HAP-1 (cell line): ENCODE data around the gene SETX.

Experiments
- DNase-seq, 2 experiments: peaks; one replicate each; pipeline ENCODE4 v3.0.0-alpha.2; 2016 to 2020; ENCODE audit warnings: low spot score in 2 of 2
- H3K27me3 ChIP-seq: fragments of 250-450 bp; sonication (Bioruptor Pico); 2 replicates; pipeline ENCODE4 v1.5.1; 2020; ENCODE audit warnings: low read depth, mild to moderate bottlenecking, moderate library complexity
- H3K36me3 ChIP-seq: fragments of 250-450 bp; sonication (Bioruptor Pico); replicated peaks from 2 replicates; pipeline ENCODE4 v1.5.1; 2020; ENCODE audit warnings: mild to moderate bottlenecking
- H3K4me1 ChIP-seq: fragments of 250-450 bp; sonication (Bioruptor Pico); 2 replicates; pipeline ENCODE4 v1.5.1; 2020; ENCODE audit warnings: mild to moderate bottlenecking
- H3K4me3 ChIP-seq: fragments of 250-450 bp; sonication (Bioruptor Pico); 2 replicates; pipeline ENCODE4 v1.5.1; 2020; ENCODE audit warnings: mild to moderate bottlenecking, moderate library complexity
- H3K9me3 ChIP-seq: fragments of 250-450 bp; sonication (Bioruptor Pico); 2 replicates; pipeline ENCODE4 v1.5.1; 2020; ENCODE audit warnings: mild to moderate bottlenecking, moderate library complexity
- in situ Hi-C: fragments of 300-500 bp; cut with MboI; formaldehyde crosslinking; loops from 3 replicates; pipeline ENCODE4 v1.14.3; 2020; ENCODE audit warnings: low sequenced_read_pairs, inconsistent platforms, mixed read lengths

SETX gene

GRCh38 chr9:132370592-132370991, 15.8 kb upstream of the SETX start:
- H3K4me3 ChIP-seq, result no peak overlapping the region
- H3K36me3 ChIP-seq, result peaks cover under 1% of the 10 kb centered on the region; the same call in 1 of the 2 replicates
- in situ Hi-C loops, result no loop called here
- no peaks in the 10 kb centered on the region for H3K27me3 ChIP-seq
- no peak for DNase-seq
- H3K4me1 ChIP-seq, result no peaks in the 10 kb centered on the region
- no peaks in the 10 kb centered on the region for H3K9me3 ChIP-seq

- no peak for DNase-seq
- in situ Hi-C loops, result no loop called here
- H3K36me3 ChIP-seq, result no peaks in the 10 kb centered on the region
- no peaks in the 10 kb centered on the region for H3K4me1 ChIP-seq
- H3K4me3 ChIP-seq, result no peak overlapping the region
- no peaks in the 10 kb centered on the region for H3K27me3 ChIP-seq
- H3K9me3 ChIP-seq, result no peaks in the 10 kb centered on the region
Measured at GRCh38 chr9:132369421-132369820, 14.6 kb upstream of the SETX start.

GRCh38 chr9:132367613-132368313, 13.0 kb upstream of the SETX start:
- in situ Hi-C loops, result no loop called here
- Histone ChIP-seq H3K4me1 (no peaks in the 10 kb centered on the region), H3K36me3 (no peaks in the 10 kb centered on the region), H3K4me3 (no peak overlapping the region), H3K27me3 (no peaks in the 10 kb centered on the region), H3K9me3 (no peaks in the 10 kb centered on the region)
- DNase-seq, result no peak

GRCh38 chr9:132366481-132366880, 11.7 kb upstream of the SETX start:
- Histone ChIP-seq H3K9me3 (no peaks in the 10 kb centered on the region), H3K4me1 (no peaks in the 10 kb centered on the region), H3K27me3 (no peaks in the 10 kb centered on the region), H3K4me3 (no peak overlapping the region), H3K36me3 (no peaks in the 10 kb centered on the region)
- DNase-seq, result no peak
- in situ Hi-C loops, result no loop called here

GRCh38 chr9:132365986-132366385, 11.2 kb upstream of the SETX start:
- Histone ChIP-seq H3K4me1 (no peaks in the 10 kb centered on the region), H3K36me3 (no peaks in the 10 kb centered on the region), H3K27me3 (no peaks in the 10 kb centered on the region), H3K9me3 (no peaks in the 10 kb centered on the region), H3K4me3 (no peak overlapping the region)
- no peak for DNase-seq
- in situ Hi-C loops, result no loop called here

GRCh38 chr9:132364068-132364467, 9.3 kb upstream of the SETX start:
- no peaks in the 10 kb centered on the region for H3K36me3 ChIP-seq
- H3K4me1 ChIP-seq, result no peaks in the 10 kb centered on the region
- in situ Hi-C loops, result no loop called here
- H3K4me3 ChIP-seq, result no peak overlapping the region
- DNase-seq, result no peak
- no peaks in the 10 kb centered on the region for H3K27me3 ChIP-seq
- H3K9me3 ChIP-seq, result no peaks in the 10 kb centered on the region

- Histone ChIP-seq H3K27me3 (no peaks in the 10 kb centered on the region), H3K9me3 (no peaks in the 10 kb centered on the region), H3K4me1 (peaks cover 6% of the 10 kb centered on the region), H3K36me3 (peaks cover 7% of the 10 kb centered on the region), H3K4me3 (no peak overlapping the region)
- DNase-seq, result no peak
- in situ Hi-C loops, result no loop called here
Measured at GRCh38 chr9:132357764-132358163, 3.0 kb upstream of the SETX start.

GRCh38 chr9:132356324-132356924, 1.6 kb upstream of the SETX start:
- Histone ChIP-seq H3K4me3 (no peak overlapping the region), H3K27me3 (no peaks in the 10 kb centered on the region), H3K36me3 (peaks cover 19% of the 10 kb centered on the region), H3K9me3 (no peaks in the 10 kb centered on the region), H3K4me1 (peaks cover 6% of the 10 kb centered on the region)
- in situ Hi-C loops, result no loop called here
- DNase-seq, result no peak

- no peak for DNase-seq
- Histone ChIP-seq H3K4me3 (no peak overlapping the region), H3K4me1 (peaks cover 6% of the 10 kb centered on the region), H3K27me3 (no peaks in the 10 kb centered on the region), H3K9me3 (no peaks in the 10 kb centered on the region), H3K36me3 (peaks cover 54% of the 10 kb centered on the region)
- in situ Hi-C loops, result no loop called here
Measured at GRCh38 chr9:132351404-132352045, 3.3 kb downstream of the SETX start.

GRCh38 chr9:132350861-132351315, 3.9 kb downstream of the SETX start:
- H3K36me3 ChIP-seq, result peaks cover 60% of the 10 kb centered on the region

GRCh38 chr9:132348676-132349075, 6.1 kb downstream of the SETX start:
- H3K4me1 ChIP-seq, result peaks cover 3% of the 10 kb centered on the region
- H3K9me3 ChIP-seq, result no peaks in the 10 kb centered on the region
- no peak overlapping the region for H3K4me3 ChIP-seq
- no peaks in the 10 kb centered on the region for H3K27me3 ChIP-seq
- H3K36me3 ChIP-seq, result peaks cover 80% of the 10 kb centered on the region
- in situ Hi-C loops, result no loop called here
- no peak for DNase-seq

More at GRCh38 chr9:132350861-132351315, 3.9 kb downstream of the SETX start:
- Histone ChIP-seq H3K27me3 (no peaks in the 10 kb centered on the region), H3K4me3 (no peak overlapping the region), H3K9me3 (no peaks in the 10 kb centered on the region), H3K4me1 (peaks cover 6% of the 10 kb centered on the region)
- DNase-seq, result no peak
- in situ Hi-C loops, result no loop called here

- H3K36me3 ChIP-seq, result peaks cover 84% of the 10 kb centered on the region
- no peaks in the 10 kb centered on the region for H3K27me3 ChIP-seq
- in situ Hi-C loops, result no loop called here
- no peaks in the 10 kb centered on the region for H3K4me1 ChIP-seq
- H3K9me3 ChIP-seq, result no peaks in the 10 kb centered on the region
- no peak overlapping the region for H3K4me3 ChIP-seq
- DNase-seq, result no peak
Measured at GRCh38 chr9:132346177-132346576, 8.6 kb downstream of the SETX start.

GRCh38 chr9:132341177-132341840, 13.5 kb downstream of the SETX start:
- Histone ChIP-seq H3K4me3 (no peak overlapping the region), H3K9me3 (no peaks in the 10 kb centered on the region), H3K36me3 (peaks cover 79% of the 10 kb centered on the region), H3K27me3 (no peaks in the 10 kb centered on the region), H3K4me1 (no peaks in the 10 kb centered on the region)
- DNase-seq, result no peak
- in situ Hi-C loops, result no loop called here

- no peaks in the 10 kb centered on the region for H3K9me3 ChIP-seq
- H3K4me3 ChIP-seq, result no peak overlapping the region
- no peak for DNase-seq
- in situ Hi-C loops, result no loop called here
- no peaks in the 10 kb centered on the region for H3K27me3 ChIP-seq
- H3K4me1 ChIP-seq, result no peaks in the 10 kb centered on the region
- peaks cover 65% of the 10 kb centered on the region for H3K36me3 ChIP-seq
Measured at GRCh38 chr9:132334364-132334763, 20.4 kb downstream of the SETX start.
